ENCODE results near the gene CCDC92.
"Not testable (repeated sequence)": the region's sequence is repeated elsewhere in the genome, so short reads cannot be mapped to it uniquely, and the experiment has no call there.

The CCDC92 gene

DNA sequence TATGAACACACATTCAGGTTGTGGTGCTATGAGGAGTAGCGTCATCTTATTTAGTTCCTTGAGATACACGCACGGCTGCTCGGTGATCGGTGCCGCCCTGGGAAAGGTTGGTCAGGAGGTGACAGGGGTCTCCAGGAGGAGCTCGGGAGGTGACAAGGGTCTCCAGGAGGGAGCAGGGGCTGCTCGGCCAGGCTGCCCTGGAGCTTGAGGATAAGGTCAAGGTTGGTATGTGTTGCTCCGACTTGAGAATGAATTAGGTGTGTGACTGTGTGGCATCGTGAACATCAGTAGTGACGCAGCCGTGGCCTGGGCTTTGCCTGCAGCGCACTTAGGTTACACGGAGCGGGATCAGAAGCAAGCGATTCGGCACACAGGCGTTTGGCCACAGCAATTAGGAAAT lies 36.2 kb downstream of the CCDC92 start:
- DNase-seq (ENCODE audit: low read depth): no peak

DNA sequence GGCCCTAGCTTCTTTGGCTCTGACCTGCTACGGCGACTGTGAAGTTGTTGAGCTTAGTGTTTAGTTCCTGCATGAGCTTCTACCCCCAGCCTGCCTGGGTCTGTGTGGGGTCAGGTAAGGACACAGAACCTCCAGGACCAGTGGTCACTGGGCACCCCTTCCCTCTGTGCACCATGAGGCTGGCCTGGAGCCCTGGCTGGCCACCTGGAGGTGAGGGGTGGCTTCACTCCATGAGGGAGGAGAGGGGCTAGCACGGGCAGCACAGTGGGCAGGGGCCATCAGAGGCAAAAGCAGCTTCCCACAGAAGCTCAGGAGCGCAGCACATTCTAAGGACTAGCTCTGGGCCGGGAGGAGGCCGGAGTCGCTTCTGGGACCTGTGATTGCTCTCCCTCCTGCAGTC lies 36.7 kb downstream of the CCDC92 start:
- no peak for DNase-seq (ENCODE audit: low read depth)

DNA sequence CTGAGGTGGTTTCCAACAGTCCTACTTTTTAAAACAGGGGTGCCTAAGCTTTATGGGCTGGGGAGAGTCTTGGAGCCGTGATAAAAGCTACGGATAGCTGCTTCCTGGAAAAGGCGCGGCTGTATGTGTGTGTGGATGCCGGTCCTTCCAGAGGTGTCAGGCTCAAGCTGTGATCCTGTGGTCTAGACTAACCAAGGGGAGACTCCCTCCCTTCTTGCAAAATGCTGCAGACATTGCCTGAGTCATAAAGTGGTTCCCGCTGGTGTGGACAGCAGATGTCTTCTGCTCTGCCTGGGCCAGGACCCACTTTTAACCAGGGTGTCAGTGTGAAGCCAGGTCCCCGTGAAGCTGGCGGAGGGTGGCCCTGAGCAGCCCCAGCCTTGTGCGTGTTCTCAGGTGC lies 37.8 kb downstream of the CCDC92 start:
- peak; percentile 31 for DNase-seq (ENCODE audit: low read depth)

DNA sequence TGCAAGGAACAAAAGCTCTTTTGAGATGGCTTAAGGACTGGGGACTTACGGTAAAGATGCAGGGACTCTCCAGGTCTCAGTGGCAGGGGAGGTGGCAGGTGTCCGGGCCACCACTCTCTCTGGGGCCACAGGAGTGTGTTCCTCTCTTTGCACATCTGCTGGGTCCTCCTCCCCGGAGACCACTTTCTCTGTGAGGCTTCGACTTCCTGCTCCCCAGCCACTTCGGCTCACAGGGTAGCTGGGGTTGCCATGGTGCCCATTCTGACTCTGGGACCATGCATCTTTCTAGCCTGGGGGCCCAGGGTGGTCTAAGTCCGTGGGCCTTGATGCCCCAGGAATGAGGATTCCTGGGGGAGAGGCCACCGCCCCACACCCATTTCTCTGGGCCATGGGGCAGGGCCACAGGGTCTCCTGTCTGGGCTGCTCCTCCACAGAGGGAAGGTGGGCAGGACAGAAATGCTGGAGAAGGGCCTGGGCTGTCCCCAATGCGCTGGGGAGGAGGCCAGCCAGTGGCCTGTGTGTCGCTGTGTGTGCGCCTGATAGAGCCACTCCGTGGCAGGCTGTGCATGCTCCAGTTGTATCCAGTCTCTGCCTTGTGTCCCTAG lies 38.5 kb downstream of the CCDC92 start:
- DNase-seq (ENCODE audit: low read depth): no peak

DNA sequence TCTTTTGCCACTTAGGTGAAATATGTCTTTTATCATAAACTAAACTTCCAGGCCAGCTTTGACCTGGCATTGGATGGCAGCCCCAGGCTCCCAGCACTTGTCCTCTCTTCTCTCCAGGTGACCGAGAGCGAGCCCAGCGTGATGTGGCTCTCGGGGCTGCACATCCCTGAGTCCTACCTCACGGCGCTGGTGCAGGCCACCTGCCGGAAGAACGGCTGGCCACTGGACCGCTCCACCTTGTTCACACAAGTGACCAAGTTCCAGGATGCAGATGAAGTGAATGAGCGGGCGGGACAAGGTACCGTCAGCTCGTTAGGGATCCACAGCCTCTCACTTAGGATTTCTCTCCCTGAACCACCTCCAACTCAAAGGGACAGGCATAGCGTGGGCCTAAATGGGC lies 39.4 kb downstream of the CCDC92 start:
- DNase-seq (ENCODE audit: low read depth): no peak

DNA sequence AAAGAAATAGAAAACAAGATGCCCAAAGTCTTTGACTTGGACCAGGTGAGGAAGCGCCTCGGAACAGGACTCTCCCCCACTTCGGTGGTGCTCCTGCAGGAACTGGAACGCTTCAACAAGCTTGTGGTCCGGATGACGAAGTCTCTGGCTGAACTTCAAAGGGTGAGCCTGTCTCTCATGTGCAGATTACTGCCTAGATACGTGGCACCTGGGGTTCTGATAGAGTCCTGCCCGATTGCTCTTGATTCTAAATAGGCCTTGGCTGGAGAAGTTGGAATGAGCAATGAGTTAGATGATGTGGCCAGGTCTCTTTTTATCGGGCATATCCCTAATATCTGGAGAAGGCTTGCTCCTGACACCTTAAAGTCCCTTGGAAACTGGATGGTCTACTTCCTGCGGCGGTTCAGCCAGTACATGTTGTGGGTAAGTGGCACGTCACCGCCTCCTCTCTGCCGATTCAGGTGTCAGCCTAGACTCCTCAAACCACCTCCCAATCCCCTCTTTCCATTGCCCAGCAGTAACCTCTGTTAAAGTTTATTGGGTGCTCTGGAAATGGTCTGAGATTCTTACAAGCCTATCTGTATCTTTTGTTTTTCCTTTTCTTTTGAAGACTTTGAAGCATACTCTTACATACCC lies 40.8 kb downstream of the CCDC92 start:
- DNase-seq (ENCODE audit: low read depth): no peak

DNA sequence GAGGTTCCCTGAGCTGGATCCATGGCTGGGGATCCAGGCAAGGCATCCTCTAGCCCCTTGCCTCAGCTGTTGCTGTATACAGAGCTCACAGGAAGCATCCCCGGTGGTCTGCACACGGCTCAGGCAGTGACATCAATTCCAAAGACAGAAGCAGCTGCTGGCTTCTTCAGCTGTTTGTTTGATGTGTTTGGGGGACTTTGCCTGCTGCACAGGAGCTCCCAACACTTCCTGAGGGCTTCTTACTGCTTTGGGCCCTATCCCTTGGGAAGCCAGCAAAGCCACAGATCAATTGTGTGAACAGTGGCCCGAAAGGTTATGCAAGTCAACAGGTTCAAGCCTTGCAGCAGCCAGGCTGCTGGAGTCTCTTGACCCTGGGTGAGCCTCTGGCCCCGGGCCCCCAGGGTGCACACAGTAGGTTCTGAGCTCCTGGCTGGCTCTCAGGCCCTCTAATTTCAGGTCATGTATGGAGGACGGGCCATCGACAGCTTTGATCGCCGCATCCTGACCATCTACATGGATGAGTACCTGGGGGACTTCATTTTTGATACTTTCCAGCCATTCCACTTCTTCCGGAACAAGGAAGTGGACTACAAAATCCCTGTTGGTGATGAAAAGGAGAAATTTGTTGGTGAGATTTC lies 42.6 kb downstream of the CCDC92 start:
- DNase-seq (ENCODE audit: low read depth): no peak

DNA sequence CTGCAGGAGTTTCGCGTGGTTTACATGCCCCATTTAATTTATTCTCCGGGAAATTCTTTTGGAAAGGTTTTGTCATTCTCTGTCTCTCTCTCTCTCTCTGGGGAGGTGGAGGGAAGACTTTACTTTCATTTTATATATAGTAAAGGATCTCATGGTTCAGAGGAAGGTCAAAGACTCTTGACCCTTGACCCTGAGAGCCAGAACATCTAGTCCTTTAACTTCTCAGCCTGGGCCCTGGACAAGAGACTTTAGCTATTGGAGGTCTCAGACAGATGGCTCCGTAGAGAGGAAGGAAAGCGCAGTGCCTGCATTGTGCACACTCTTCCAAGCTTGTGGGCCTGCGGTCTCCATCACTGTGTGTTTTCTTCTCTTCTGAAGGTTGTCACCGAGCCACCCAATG lies 43.7 kb downstream of the CCDC92 start:
- no peak for DNase-seq (ENCODE audit: low read depth)

DNA sequence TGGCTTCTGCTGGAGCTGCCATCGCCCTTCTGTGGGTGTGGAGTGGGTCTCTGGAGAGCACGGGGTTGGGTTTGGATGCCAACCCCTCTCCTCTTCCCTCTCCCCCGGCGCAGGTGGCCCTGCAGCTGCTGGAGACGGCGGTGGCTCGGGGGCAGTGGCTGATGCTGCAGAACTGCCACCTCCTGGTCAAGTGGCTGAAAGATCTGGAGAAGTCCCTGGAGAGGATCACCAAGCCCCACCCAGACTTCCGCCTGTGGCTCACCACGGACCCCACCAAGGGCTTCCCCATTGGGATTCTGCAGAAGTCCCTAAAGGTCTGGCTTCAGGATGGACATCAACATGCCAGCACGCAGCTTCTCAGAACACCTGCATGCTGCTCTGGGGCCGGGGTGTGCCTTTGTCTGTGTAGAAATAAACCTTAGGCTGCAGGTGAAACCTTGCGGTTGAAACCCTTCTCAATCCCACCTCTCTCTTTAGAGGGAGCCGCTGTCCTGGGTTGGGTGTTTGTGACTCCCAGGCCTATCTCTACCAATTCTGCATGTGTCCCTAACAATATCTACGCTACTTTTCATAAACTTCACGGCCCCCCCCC lies 44.3 kb downstream of the CCDC92 start:
- DNase-seq (ENCODE audit: low read depth): no peak

DNA sequence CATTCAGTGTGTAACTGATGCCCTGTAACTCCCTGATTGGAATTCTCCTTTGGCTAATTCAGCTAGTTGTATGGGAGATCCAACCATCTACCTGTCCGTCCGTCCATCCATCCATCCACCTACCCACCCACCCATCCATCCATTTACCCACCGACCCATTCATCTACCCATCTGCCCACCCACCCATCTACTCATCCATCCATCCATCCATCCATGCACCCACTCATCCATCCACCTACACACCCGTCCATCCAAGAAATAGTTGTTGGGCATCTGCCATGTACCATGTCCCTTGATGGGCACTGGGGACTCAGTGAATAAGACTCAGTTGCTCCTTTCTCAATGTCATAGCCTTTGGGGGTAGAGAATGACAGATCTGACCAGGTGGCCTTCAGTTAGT lies 48.1 kb downstream of the CCDC92 start:
- DNase-seq (ENCODE audit: low read depth): no peak

DNA sequence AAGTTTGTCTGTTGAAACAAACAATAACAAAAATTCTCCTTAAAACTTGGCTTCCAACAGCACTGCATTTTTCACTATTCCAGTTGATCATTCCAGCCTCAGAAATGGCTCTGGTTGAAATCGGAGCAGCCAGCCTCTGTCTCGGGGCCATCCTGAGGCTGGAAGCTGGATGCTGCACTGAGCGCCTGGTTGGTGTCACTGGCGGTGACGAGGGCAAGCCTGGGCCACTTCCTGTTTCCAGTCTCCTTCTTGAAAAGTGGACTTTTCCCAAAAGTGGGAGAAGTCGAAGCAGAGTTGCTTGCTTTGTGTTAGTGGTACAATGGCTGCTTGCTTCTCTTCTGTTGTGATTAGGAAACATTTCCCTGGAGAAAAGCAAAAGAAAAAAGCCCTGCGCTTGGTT lies 48.7 kb downstream of the CCDC92 start:
- no peak for DNase-seq (ENCODE audit: low read depth)

DNA sequence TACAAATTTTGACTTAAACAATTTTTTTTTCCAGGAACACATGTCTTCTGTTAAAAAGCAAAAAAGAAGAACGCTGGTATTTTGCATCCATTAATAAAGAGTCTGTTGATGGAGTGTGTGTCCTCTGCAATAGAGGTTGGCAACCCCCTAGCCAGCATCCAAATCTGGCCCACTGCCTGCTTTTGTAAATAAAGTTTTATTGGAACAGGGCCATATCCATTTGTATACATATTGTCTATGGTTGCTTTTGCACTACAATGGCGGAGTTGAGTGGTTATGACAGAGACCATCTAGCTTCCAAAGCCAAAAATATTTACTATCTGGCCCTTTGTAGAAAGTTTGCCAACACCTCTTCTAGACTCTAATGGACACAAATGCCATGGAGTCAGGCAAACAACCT lies 49.6 kb downstream of the CCDC92 start:
- DNase-seq (ENCODE audit: low read depth): no peak

DNA sequence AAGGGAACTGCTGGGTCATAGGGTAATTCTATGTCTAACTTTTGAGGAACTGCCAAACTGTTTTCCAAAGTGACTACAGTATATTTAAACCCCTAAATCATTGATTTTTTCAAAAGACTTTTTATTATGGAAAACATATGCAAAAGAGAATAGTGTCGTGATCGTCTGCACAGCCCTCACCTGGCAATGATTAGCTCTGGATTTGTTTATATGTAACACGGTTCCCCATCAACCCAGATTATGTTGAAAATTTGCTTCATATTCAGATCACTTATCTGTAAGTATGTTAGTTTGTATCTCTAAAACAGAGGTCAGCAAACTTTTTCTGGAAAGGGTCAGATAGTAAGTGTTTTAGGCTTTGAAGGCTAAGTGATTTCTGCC lies 52.7 kb downstream of the CCDC92 start:
- no peak for DNase-seq (ENCODE audit: low read depth)

DNA sequence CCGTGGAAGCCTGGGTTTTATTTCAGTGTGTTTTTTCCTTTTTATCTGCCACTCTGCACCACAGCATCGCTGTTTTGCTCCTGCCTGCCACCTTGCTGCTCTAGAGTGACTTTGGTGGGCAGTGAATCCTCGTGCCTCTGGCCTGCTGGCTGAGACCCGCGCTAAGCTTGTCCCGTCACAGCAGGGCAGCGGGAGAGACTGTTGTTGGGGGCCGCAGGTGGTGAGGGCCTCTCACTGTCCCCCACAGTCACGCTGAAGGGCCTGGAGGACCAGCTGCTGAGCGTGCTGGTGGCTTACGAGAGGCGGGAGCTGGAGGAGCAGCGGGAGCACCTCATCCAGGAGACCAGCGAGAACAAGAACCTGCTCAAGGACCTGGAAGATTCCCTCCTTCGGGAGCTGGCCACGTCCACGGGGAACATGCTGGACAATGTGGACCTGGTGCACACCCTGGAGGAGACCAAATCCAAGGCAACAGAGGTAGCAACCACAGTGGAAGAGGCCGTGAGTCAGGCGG lies 55.2 kb downstream of the CCDC92 start:
- DNase-seq (ENCODE audit: low read depth): no peak

DNA sequence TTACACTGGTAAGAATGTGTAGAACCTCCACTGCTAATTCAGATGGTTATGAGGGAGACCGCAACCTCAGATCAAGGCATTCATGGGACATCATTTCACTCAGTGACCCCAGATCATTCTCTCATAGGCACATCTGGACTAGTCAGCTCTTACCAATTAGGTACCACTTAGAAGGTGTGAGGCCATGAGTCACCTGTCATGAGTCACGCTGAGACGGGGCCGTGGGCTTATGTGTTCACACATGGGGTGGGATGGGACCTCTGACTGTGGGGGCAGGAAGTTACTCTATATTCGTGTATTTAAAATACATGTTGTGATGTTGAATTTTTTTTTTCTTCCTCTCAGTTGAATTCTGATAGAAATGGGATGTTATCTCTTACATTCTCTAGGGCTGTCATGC lies 55.9 kb downstream of the CCDC92 start:
- no peak for DNase-seq (ENCODE audit: low read depth)

DNA sequence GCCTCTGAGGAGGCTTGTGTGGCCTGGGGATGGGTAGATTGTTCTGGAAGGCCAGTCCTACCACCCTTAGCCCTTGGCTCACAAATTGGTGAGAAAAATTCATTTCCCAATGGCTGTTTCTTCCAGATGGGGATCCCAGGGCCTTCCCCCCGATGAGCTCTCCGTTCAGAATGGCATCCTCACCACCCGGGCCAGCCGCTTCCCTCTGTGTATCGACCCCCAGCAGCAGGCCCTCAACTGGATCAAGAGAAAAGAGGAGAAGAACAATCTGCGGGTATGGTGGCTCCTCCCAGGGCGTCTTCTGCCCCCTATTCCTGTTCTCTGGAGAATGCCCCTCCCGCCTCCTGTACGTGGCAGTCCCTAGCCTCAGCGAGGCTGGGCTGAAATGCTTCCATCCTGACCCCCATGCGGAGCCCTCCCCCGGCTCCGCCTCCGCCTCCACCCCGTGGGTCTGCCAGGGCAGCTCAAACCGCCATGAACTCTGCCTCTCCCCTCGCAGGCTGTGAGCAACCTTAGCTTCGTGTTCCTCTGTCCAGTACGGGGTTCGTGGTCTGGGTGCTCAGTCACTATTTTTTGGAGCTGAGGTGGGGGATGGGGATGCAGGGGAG lies 57.8 kb downstream of the CCDC92 start:
- DNase-seq (ENCODE audit: low read depth): no peak

DNA sequence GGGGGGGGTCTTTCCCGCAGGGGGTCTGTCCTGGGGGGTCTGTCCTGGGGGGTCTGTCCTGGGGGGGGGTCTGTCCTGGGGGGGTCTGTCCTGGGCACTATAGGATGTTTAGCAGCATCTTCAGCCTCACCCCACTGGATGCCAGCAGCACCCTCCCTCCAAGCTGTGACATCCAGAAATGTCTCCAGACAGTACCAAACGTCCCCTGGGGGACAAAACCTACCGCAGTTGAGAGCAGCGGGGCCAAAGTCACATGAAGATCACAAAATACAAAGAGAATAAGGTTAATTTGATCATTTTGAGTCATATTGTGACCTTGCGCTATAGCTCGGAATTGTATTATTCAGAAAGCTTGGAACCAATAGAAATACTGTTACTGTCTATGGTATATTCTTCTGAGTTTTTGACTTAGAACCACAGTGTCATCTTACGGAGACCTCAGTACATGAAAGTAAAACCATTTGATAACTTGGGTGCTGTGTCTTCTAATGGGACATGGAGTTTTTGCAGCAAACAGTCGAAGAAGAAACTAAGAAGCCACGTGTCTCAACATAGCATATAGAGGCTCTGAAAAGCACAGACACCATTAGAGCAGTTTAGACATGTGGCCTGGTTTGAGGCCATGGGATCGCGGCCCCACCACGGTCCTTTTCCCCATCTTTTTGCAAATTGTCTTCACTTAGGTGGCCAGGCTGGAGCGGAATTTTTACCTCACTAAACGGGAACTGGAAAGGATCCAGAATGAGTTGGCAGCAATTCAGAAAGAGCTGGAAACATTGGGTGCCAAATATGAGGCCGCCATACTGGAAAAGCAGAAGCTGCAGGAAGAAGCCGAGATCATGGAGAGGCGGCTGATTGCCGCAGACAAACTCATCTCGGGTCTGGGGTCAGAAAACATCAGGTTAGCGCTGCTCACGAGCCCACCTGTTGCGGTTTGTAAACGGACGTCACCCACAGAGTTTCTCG lies 59.9 kb downstream of the CCDC92 start:
- no peak for DNase-seq (ENCODE audit: low read depth)

DNA sequence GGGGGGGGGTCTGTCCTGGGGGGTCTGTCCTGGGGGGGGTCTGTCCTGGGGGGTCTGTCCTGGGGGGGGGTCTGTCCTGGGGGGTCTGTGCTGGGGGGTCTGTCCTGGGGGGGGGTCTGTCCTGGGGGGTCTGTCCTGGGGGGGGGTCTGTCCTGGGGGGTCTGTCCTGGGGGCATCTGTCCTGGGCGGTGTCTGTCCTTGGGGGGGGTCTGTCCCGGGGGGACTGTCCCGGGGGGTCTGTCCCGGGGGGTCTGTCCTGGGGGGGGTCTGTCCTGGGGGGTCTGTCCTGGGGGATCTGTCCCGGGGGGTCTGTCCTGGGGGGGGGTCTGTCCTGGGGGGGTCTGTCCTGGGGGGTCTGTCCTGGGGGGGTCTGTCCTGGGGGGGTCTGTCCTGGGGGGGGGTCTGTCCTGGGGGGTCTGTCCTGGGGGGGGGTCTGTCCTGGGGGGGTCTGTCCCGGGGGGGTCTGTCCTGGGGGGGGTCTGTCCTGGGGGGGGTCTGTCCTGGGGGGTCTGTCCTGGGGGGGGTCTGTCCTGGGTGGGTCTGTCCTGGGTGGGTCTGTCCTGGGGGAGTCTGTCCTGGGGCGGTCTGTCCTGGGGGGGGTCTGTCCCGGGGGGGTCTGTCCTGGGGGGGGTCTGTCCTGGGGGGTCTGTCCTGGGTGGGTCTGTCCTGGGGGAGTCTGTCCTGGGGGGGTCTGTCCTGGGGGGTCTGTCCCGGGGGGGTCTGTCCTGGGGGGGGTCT lies 60.8 kb downstream of the CCDC92 start:
- not testable (repeated sequence) for DNase-seq (ENCODE audit: low read depth)

DNA sequence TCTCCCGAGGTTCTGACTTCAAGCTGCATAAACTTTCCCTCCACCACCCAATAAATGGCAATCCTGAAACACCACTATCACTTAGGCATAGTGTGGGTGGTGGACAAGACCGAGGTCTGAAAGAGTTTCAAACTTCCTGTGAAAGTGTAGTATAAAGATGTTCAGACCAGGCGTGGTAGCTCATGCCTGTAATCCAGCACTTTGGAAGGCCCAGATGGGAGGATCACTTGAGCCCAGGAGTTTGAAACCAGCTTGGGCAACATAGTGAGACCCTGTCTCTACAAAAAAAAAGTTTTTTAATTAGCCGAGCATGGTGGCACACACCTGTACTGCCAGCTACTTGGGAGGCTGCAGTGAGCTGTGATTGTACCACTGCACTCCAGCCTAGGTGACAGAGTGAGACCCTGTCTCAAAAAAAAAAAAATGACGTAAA lies 61.9 kb downstream of the CCDC92 start:
- DNase-seq (ENCODE audit: low read depth): no peak

DNA sequence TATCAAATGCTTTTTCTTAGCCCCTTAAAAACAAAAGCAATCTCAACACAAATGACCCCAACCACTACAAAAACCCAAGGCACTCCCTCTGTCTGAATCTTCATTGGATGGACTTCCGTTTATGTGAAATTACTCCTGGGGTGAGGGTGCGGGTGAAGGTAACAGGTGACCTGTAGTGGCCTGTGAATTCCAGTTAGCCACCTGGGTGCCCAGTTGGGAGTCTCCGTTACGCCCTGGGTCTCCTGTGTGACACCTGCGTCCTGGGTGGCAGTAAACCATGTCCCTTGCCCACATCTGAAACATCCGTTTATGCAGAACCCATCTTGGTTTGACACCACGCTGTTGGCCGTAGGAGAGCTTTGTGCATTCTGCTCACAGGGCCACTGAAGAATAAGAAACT lies 62.6 kb downstream of the CCDC92 start:
- no peak for DNase-seq (ENCODE audit: low read depth)

Data from fibroblast of gingiva (primary cell).